Measurements from ENCODE around the gene PIK3R1.
A peak's percentile ranks its signal among the peaks of the same experiment; 100 is the strongest.

Gene PIK3R1

DNA sequence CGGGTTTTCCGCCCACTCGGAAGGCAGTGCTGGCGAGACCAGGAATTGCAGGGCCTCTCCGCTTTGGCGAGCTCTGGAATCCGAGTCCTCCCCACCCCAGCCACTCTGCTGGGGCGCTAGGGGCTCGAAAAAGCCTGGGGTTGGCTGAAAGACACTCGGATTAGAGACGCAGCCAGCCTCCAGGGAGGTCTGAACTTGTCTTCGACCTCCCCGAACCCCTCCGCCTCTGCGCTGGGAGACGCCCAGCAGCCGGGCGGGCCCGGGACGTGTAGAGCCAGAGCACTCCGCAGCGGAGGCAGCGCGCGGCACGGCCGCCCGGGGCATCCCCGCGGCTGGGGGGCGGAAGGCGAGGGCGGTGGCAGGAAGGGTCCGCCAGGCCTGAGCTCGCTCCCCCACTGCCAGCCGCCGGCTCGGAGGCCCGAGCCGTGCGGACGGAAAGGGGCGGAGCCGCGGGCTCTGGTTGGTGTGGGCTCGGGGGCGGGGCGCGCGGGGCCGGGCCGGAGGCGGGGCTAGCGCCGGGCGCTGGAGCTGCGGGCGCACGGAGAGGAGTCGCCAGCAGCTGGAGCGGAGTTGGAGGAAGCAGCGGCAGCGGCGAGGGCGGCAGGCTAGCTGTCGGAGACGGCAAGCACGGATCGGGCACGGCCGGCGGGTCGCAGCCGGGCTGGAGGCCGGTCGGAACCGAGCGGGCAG, at the start of gene PIK3R1:
Gene PIK3R1, plus strand, starts transcription at position 549 of the 690 bp plus-strand sequence. CDS start 10,920 bp downstream, outside the sequence.
- DNase-seq: peak; percentile 82

DNA sequence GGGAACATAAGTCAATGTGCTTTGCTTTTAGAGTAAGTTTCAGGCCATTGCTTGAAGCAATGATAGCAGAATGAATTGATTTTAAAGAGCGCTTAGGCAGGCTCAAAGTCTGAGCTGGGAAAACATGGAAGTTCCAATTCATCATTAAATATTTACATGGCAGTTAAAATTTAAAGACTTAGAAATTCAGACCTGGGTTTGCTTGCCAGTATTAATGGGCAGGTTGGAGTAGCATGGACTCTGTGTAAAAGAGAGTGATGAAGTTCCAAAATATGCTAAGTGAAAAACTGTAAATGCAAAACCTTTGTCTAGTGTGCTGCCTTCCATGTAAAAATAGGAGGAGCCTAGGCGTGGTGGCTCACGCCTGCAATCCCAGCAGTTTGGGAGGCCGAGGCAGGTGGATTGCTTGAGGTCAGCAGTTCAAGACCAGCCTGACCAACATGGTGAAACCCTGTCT, 48.3 kb upstream of the PIK3R1 start:
- DNase-seq: no peak

DNA sequence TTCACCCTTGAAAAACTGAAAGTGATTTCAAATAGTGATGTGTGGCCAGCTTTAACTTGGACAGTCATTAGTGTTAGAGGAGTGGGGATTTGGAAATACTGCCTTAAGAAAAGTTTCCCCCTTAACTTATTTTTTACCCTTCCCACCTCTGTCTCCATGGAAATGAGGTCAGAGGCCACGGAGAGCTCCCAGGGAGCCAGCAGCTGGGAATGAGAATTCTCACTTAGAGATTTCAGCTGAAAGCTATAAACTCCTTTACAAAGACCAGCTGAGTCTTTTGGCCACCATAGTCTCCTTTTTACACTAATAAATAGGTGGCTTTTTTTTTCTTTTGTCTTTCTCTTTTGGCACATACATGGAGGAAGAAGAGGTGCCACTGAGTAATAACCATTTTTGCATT, 45.7 kb upstream of the PIK3R1 start:
- no peak for DNase-seq

DNA sequence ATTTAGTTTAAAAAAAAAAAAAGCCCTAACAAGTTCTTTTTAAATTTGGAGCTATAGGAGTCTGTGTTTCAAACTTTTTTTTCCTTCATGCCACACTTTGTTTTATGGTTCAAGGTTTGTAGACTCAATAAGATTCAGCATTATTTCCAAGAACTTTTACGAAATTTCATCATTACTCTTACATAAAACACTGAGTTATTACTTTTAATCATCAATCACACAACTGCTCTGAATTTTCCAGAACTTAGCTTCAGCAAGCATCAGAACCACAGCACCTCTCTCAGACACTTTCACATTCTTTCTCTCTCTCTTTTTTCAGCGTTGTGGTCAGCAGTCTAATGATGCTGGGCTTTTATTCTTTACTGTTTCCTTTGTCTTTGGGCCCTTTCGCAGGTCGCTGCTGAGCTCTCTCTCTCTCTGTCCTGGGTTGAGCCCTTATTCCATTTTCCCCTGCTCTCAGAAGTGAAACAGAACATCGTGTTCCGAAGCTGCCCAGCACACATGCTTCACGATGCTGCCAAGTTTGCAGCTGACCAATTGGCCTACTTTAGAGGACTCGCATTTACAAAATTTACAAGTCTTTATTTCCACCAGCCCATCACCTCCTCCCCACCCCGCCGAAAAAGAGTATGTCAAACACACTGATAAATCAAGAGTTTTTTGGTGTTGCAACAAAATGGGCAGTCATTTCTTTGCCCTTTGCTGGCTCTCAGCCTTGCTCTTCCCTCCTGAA, 44.6 kb upstream of the PIK3R1 start:
- DNase-seq: no peak

DNA sequence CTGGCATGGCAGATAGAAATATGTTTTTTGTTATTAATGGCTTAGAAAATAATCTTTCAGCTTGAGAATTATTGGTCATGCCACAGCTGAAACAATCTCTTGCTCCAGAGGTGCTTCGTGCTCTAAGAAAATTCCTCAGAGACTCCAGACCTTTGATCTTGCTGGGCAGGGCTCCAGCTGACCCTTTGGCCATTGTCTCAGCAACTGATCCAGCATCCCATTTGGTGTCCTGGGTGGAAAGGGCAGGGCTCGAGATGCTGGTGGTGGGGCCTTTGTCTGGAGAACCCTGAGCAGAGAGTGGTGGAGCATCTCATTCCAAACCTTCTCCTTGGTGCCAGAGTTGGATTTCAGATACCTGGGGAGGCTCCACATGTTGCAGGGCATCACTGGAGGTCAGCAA, 43.2 kb upstream of the PIK3R1 start:
- no peak for DNase-seq

DNA sequence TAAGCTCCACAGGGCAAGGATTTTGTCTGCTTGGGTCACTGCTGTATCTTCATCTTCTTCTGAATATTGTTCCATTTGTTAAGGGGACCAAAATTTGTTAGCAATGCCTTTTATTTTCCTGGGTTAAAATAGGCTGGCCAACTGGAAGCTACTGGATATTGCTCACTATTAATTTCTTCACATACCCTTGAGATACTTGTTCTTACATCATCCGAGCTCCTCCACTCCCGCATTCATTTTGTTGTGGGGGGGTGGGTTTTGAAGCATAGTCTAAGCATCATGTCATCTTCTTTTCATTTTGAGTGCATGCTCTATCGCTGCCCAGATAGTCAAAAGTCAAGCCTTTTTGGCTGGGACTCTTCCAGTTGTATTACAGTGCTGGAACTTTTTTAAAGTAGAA, 42.5 kb upstream of the PIK3R1 start:
- DNase-seq: no peak

DNA sequence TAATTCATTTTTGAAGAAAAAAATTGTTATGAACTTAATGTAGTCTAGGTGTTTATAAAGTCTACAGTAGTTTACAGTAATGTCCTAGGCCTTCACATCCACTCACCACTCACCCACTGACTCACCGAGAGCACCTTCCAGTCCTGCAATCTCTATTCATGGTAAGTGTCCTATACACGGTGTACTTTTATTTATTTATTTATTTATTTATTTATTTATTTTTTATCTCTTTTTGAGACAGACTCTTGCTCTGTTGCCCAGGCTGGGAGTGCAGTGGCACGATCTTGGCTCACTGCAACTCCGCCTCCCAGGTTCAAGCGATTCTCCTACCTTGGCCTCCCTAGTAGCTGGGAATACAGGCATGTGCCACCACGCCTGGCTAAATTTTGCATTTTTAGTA, 39.3 kb upstream of the PIK3R1 start:
- no peak for DNase-seq

DNA sequence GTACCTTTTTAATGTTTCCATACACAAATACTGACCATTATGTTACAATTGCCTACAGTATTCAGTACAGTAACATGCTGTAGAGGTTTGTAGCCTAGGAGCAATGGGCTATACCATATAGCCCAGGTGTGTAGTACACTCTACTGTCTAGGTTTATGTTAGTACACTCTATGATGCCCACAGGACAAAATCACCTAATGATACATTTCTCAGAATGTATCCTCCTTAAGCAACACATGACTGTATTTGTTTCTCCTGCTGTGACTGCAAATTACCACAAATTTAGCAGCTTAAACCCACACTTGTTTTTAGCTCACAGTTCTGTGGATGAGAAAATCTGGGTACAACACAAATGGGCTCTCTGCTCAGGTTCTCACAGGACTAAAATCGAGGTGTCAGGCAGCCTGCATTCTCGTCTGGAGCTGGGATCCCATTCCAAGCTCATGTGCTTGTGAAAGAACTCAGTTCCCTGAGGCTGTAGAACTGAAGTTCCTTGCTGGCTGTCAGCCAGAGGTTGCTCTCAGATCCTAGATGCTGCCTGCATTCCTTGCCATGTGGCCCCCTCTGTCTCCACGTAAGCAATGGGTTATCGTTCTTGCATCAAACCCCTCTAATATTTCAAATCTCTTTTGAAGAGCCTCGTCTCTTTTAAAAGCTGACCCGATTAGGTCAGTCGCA, 38.6 kb upstream of the PIK3R1 start:
- DNase-seq: no peak

DNA sequence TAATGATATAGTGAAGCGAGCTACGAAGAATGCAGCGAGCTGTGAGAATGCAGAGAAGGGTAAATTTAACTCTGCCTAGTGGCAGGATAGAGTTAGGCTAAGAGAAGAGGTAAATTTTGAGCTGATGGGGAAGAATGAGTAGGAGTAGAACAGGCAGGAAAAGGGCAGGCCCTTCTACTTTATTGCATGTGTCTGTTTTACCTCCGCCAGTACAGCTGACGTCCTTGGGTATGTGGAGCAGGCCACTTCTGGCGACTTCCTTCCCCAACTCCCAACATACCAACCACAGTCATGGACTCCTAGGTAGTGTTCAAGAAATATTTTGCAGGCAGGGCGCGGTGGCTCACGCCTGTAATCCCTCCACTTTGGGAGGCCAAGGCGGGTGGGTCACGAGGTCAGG, 37.9 kb upstream of the PIK3R1 start:
- DNase-seq: no peak

DNA sequence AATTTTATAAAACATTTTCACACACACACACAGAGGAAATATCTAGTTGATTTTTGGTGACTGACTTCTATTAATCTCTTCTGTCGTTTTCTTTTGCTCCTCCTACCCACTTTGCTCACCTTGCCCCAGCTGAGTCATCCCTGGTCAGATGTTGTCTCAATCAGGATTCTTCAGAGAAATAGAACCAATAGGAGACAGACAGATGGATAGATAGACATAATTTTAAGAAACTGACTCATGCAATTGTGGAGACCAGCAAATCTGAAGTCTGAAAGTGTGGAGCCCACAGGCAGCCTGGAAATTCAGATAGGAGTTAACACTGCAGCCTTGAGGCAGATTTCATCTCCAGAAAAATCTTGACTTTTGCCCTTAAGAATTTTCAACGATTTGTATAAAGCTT, 37.0 kb upstream of the PIK3R1 start:
- DNase-seq: no peak

DNA sequence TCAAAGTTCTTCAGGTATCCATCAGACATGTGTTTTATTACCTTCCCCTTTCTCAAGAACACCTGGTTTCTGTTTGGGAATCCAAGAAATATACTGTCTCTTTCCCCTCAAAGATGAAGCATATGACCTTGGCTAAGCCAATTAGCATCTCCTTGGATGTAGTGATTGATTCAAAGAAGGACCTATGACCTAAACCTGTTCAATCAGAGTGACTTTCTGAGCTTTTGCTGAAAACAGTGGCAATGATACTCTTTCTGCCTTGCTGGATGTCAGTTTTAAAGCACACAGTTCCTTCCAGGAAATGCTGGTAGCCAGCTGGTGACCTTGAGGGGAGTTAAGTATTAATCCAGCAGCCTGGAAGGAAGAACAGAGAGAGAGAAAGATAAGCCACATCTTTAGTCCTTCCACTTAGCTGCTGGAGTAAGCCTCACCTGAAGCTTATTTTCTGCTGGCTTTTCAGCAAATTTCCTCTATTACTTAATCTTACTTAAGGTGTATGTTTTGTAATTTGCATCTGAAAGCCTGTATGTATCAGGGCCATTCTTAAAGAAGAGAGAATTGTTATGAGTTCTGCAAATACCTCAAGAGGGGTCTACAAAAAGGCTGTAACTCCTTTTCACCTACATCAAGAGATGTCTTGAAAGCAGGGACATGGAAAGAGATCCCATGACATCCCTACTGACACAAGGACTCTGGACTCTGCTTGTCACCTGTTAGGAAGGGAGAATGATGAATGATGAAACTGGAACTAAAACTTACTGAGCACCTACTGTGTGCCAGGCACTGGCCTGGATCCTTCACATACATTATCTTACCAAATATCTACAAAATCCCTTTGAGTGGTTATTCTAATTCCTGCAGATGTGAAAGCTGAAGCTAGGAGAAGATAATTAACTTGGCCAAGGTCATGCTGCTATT, 35.2 kb upstream of the PIK3R1 start:
- no peak for DNase-seq

DNA sequence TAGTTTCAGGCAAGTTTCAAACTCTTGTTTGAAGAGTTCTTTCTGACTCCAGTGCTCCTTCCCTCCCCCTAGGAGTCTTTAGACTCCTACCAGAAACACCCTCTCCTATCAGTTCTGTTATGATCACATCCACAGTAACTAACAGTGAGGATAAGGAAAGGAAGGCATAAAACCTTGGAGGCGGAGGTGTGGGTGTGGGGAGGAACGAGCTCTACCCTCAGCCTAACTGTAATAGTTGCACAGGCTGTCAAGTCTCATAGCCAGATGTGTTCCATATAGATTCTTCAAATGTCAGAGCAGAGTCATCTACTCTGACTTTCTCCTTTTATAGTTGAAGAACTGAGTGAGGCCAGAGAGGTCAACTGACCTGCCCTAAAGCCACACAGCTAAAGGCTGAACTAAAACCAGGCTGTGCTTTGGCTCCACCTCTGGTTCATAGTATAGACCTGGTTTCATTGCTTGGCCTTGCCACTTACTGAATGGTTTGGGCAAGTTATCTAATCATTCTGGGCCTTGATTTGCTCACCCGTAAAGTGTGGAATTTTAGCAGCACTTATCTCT, 34.4 kb upstream of the PIK3R1 start:
- DNase-seq: no peak

DNA sequence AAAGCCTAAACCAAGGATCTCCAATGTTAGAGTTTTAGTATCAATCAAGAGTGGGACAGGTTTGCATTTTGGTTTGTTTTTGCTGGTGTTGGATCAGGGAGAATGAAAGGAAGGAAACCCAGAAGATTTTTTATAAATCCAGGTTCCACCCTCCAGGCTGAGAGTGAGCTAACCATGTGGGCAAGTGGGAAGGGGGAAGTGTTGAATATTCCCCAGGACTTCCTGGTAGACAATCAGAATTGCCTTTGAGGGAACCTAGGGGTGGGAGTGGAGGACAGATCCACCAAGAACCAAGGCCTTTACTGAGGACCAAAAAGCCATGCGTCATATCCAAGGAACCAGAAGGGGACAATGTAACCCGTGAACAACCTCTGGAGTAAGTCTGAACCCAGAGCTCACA, 33.5 kb upstream of the PIK3R1 start:
- no peak for DNase-seq

DNA sequence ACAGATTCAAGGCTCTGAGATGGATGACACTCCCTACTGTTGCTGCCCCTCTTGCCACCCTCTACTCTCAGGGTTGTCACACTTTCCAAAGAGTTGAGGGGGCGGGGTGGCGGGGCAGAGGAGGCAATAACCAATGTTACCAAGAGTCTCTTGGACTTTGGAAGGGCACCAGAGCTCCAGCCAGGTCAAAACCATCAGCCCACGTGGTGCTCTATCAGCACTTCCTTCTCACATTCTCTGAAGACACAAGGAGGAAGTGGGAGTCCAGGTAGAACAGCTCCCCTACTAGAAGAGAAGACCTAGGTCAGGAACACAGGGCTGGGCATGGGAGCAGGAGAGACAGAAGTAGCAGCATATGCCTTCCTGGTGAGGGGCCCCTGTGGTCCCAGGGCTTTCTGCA, 33.0 kb upstream of the PIK3R1 start:
- DNase-seq: no peak

DNA sequence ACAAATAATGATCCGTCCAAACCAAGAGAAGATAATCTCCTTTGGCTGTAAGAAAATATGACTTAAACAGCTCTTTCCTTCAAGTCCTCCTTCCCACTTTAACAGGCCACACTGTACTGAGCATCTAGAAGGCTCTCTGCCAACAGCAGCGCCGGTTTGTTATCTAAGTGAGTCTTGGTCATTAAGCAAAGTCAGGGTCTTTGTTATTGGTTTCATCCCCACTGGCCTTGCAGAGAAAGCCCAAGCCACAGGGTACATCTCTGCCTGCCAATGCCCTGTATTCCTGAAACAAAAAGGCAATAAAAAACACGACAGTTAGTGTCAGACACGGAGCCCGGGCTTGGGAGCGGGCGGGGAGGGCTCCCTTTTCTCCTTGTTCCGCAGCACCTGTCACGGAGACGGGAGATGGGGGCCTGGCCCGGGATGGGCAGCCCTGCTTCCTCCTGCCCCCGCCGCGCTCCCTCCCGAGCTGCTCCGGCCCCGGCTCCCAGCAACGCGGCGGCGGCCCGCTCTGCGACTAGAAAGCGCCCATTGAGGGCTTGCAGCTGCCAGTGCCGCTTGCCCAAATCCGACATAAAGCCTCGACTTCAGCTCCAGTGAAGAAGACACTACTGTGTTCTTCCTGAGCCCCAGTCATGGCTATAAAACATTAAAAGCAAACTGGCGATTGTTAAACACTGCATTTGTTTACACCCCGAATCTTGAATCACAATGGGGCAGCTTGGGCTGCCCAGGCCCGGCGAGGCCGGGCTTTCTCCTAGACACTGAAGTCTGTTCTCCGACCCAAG, 28.1 kb upstream of the PIK3R1 start:
- no peak for DNase-seq

DNA sequence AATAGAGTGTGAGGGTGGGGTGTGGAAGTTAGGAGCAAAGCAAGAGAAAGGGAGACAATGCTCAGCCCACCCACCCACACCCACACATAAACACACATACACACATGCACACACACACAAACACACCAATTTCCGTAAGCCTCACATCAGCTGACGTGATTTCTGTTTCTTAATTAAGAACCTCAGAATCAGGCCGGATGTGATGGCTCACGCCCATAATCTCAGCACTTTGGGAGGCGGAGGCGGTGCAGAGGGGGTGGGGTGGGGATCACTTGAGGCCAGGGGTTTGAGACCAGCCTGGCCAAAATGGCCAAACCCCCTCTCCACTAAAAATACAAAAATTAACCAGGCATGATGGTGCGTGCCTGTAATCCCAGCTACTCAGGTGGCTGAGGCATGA, 26.4 kb upstream of the PIK3R1 start:
- DNase-seq: no peak

DNA sequence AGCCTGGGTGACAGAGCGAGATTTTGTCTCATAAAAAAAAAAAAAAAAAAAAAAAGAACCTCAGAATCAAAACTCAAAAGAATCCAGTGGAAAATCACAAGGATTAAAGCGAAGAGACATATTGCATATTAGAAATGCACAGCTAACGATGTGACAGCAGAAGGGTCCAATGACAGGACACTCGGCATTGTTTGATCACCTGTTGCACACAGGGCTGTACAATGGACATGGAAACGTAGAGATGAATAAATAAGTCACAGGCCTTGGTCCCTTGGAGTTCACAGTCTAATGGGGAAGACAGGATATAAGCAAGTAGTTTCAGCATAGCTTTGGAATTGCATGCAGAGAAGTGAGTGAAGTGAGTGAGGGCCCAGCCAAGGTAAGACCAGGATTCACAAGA, 25.9 kb upstream of the PIK3R1 start:
- DNase-seq: no peak

DNA sequence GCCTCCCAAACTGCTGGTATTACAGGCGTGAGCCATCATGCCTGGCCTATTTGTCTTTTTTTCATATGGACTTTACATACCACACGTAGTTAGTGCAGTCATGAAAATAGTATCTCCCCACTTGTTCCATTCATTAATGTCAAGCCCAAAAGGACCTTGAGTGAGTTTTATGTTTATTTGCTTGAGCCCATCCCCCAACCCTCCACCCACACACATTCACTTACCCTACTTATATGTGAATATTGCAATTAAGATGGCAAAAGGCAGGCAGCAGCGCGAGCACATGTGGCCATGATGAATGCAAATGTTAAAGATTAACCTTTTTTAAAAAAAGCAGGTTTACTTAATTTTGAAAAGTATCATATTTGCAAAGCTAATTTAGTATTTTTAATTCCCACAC, 24.9 kb upstream of the PIK3R1 start:
- DNase-seq: no peak

DNA sequence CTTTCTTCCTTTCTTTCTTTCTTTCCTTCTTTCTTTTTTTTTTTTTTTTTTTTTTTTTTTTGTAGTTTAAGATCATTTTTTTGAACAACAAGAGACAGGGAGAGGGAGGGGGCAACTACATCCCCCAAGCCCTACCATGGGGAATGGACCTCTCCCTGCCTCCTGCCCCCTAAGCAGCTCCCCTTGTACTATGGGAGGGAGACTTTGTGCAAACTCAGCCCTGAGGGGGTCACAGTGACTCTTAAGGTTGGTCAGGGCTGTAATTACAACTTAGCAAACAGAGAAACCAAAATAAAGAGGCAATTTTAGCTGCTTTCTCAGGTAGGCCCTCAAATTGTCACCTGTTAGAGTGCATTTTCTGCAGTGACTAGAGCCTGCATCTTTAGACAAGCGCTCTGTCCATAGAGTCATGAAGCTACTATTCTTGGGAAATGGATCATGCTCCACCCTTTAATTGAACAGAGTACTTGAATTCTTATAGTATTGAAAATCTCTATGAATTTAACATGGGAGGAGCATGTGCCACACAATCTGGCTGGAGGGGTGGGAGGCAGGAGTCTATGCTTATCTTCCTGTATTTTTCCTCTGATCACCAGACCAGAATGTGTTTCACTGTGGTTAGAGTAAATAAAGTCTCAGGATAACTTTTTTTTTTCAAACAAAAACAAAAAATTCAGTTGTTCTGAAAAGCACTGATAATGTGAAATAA, 24.3 kb upstream of the PIK3R1 start:
- DNase-seq: no peak

DNA sequence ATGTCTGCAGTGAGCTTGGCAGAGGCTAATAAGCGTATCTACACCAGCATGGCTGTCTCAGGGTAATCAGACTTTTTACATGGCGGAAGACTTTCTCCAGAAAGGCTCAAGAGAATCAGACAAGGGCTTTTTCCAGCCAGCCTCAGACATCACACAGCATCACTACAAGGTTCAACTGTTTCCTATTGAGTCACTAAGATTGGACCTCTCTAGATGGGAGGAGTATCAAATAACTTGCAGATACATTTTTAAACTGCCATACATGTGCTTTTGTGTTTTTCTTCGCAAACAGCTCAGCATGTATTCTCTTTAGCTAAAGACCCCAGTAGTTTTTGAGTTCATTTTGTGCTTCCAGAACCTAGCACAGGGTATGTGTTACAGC, 22.9 kb upstream of the PIK3R1 start:
- no peak for DNase-seq

DNA sequence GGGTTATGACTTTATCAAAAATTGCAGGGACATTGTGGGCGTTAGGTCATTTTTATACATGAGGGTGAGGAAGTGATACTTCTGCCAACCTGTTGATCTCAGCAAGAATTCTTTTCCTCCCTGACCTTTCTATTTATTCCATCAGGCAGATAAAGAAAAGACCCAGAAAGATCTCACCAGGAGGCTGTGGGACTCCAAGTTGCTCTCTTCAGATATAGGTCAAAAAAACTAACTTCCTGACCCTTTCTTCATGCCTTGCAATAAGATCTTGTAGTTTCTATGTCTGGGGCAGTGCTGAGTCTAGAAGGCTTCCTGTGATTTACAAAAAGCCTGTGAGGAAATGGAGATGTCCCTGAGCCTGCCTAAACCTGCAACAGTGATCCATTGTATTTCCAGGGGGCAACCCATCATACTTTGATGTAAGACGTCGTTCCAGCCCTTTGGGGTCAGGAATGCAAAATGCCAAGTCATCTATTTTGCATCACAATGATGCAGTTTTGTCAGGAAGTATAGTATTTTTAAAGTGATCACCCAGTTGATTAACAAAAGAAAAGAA, 22.0 kb upstream of the PIK3R1 start:
- DNase-seq: no peak

Measured in cortex of kidney (tissue), 1 donor.